ENCODE results near the gene FLII. TPM values are rescaled to one million over a fixed set of nuclear protein-coding genes. Genes with fewer than 3 reads are reported as not detected.

The FLII gene
- total and polyA plus RNA-seq, 2 of the 8 experiments (the other 6 are each of a cell fraction or from before 2014, with no cell fraction given): 300 to 549 TPM

DNA sequence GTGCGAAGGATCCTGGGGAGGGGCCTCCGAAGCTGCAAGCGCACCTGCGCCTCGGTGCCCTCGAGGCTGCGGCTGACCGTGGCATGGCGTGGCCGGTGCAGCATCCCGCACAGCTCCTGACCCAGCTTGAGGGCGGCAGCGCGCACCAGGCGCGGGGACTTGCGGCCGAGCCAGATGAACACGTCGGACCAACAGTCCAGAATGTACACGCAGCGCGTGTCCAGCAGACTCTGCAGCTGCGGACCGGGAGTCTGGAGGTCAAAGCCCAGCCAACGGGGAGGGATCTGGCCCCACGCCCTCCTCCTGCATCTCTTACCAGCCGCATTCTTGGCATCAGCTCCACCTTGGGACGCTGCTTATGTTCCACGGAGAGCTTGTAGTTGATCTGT is 10.9 kb downstream of the FLII start:
- H4K8ac ChIP-seq (ENCODE audit: extremely low read depth, insufficient read depth, low read length): no peak overlapping the region; the same call in 1 of the 2 replicates
- no peak overlapping the region for H2BK120ac ChIP-seq (replicated peaks; ENCODE audit: low read depth, low read length)
- no peak overlapping the region for H3K9ac ChIP-seq (replicated peaks in 1 of 4; ENCODE audit: extremely low read depth in 1 of 4, low read depth in 3 of 4, low read length in 3 of 4)
- H3K4ac ChIP-seq (replicated peaks; ENCODE audit: insufficient read length, low read depth, low read length): no peak overlapping the region
- no peak overlapping the region for H2AK5ac ChIP-seq (ENCODE audit: low read depth, low read length)
- no peak overlapping the region for H4K91ac ChIP-seq (replicated peaks; ENCODE audit: insufficient read length, low read length)
- no peak overlapping the region for H2BK15ac ChIP-seq (ENCODE audit: low read length)
- no peak overlapping the region for H3K56ac ChIP-seq (replicated peaks; ENCODE audit: insufficient read length, low read depth, low read length)
- no peaks in the 10 kb centered on the region for H3K9me3 ChIP-seq (ENCODE audit: insufficient read depth in 2 of 2, low read depth in 1 of 2, low read length in 1 of 2)
- H3K18ac ChIP-seq (ENCODE audit: extremely low read depth, low read length): no peak overlapping the region
- no peaks in the 10 kb centered on the region for H3K27me3 ChIP-seq (replicated peaks in 1 of 4; ENCODE audit: control insufficient read depth in 3 of 4, extremely low read depth in 1 of 4, insufficient read depth in 3 of 4, low read length in 3 of 4)
- no peak overlapping the region for H2AFZ ChIP-seq (ENCODE audit: low read length)
- POLR2A ChIA-PET (ENCODE audit: partially characterized antibody): interaction anchor here (0.7 to 13.9 kb wide), 22 partner anchors 12 to 89 kb away, joined by 3 to 171 read pairs (median 4); partner anchors contain the start of genes ALKBH5, FLII, LLGL1 and MIEF2
- no peak overlapping the region for H2BK20ac ChIP-seq (ENCODE audit: low read length)
- FAIRE-seq (no peak), DNase-seq (ENCODE audit: low read depth in 1 of 2, low spot score in 2 of 2) (no peak)
- H4K5ac ChIP-seq (ENCODE audit: insufficient read length, low read depth, low read length): no peak overlapping the region
- no peak overlapping the region for H3K27ac ChIP-seq (ENCODE audit: low read depth, low read length)
- TF ChIP-seq SP1 (IDR thresholded peaks at IDR 0.05; ENCODE audit: low read depth, low read length) (no peak), KDM4A (IDR thresholded peaks at IDR 0.05; ENCODE audit: low read depth, low read length, severe bottlenecking) (peak; percentile 10)
- H3K36me3 ChIP-seq (ENCODE audit: control insufficient read depth in 2 of 4, insufficient read depth in 4 of 4, low read length in 3 of 4): peaks cover 31 to 62% (median 53%) of the 10 kb centered on the region in 4 experiments
- H4K20me1 ChIP-seq (replicated peaks in 1 of 2; ENCODE audit: control insufficient read depth in 1 of 2, insufficient read depth in 2 of 2, low read length in 2 of 2): peaks cover 9 to 16% of the 10 kb centered on the region in 2 experiments
- H3K4me2 ChIP-seq (ENCODE audit: insufficient read depth in 1 of 2, low read depth in 2 of 2, low read length in 2 of 2): peak overlapping the region; percentile 93 to 98; a peak in 3 of 4 replicates
- H3K79me2 ChIP-seq (ENCODE audit: control insufficient read depth in 1 of 2, insufficient read depth in 2 of 2, low read length in 2 of 2): no peaks in the 10 kb centered on the region
- H2BK5ac ChIP-seq (ENCODE audit: low read depth, low read length): no peak overlapping the region; the same call in 1 of the 2 replicates
- no peaks in the 10 kb centered on the region; the same call in 1 of the 2 replicates for H3K79me1 ChIP-seq (ENCODE audit: low read depth, low read length)
- WGBS, 2 experiments (ENCODE audit: extremely low coverage in 1 of 2, insufficient coverage in 1 of 2, insufficient read length in 1 of 2, insufficient replicate concordance in 2 of 2, low coverage in 1 of 2, low lambda C conversion rate in 2 of 2, missing lambda C conversion rate in 1 of 2): 92% methylated on average over 27 of the region's 30 CpGs; no CpG with 5 or more reads in 1 of the 2 experiments
- H3K14ac ChIP-seq (ENCODE audit: insufficient read length): no peak overlapping the region
- no peak overlapping the region for H2BK12ac ChIP-seq (ENCODE audit: low read depth, low read length)
- H3K23ac ChIP-seq (ENCODE audit: insufficient read length): no peak overlapping the region
- H3K4me3 ChIP-seq (ENCODE audit: extremely low read depth in 1 of 4, insufficient read depth in 2 of 4, low read depth in 3 of 4, low read length in 4 of 4): peak overlapping the region in 1 of 4 experiments; percentile 63; a peak in 1 of 8 replicates
- CTCF ChIA-PET (ENCODE audit: partially characterized antibody): interaction anchor here (0.6 to 4.0 kb wide), 23 partner anchors 9 to 775 kb away, joined by 3 to 30 read pairs (median 4); partner anchors contain the start of genes MIEF2, SMCR8 and TOP3A
- H3K4me1 ChIP-seq (replicated peaks in 1 of 4; ENCODE audit: control insufficient read depth in 3 of 4, insufficient read depth in 4 of 4, low read length in 3 of 4): peaks cover 0 to 16% (median 9%) of the 10 kb centered on the region in 4 experiments; a peak in 6 of 7 replicates
- H3K23me2 ChIP-seq (ENCODE audit: low read depth, low read length): peaks cover 5% of the 10 kb centered on the region
